Effector CD4-positive, alpha-beta T cell (primary cell): ENCODE data around the gene TNFRSF18.

Experiments
- DNase-seq: peaks from one replicate; pipeline ENCODE4 v3.0.0-alpha.2; 2020

Gene TNFRSF18

GRCh38 chr1:1210726-1211540 lies 4.5 kb upstream of the TNFRSF18 start:
- DNase-seq = no peak

DNA sequence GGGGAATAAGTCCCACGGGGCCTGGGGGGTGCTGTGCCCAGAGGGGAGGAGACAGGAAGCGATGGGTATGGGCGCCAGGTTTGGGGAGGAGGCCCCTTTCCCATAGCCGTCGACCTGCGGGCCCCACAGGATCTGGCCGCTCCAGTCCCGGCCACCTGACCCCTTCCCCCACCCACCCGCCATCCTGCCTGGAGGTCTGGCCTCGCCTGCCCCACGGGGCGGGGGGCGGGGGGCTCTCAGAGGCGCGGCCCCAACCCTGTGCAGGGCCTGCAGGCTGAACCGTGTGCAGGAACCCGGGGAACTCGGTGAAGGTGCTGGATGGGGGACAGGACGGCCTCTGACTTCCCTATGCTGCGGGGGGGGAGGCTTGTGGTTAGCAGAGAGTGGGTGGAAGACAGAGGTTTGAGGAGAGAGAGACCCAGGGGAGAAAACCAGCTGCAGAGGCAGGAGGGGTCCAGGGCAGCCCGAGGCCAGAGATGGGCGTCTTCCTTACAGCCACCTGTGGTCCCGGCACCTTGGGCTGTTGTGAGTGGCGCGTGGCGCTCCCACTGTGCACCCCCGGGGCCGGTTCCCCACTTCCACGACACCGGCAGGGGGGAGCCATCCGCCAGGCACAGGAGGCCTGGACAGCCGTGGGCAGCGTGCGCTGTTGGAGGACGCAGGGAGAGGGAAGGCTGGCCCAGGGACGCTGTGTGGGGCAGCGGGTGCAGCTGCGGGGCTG lies 2.5 kb upstream of the TNFRSF18 start:
- peak; percentile 34 for DNase-seq

DNA sequence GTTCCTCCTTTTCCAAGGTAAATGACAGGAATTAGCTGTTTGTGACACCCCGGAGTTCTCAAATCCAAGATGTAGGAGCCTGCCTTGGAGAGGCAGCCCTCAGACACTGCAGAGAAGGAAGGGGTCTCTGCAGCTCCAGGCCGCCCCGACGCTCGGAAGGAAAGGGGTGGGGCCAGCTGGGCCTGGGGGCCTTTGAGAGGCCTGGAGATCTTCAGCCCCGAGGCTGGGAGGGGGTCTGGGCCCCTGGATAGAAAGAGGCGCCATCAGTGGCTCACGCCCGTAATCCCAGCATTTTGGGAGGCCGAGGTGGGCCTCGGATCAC lies 1.1 kb upstream of the TNFRSF18 start:
- DNase-seq = no peak

DNA sequence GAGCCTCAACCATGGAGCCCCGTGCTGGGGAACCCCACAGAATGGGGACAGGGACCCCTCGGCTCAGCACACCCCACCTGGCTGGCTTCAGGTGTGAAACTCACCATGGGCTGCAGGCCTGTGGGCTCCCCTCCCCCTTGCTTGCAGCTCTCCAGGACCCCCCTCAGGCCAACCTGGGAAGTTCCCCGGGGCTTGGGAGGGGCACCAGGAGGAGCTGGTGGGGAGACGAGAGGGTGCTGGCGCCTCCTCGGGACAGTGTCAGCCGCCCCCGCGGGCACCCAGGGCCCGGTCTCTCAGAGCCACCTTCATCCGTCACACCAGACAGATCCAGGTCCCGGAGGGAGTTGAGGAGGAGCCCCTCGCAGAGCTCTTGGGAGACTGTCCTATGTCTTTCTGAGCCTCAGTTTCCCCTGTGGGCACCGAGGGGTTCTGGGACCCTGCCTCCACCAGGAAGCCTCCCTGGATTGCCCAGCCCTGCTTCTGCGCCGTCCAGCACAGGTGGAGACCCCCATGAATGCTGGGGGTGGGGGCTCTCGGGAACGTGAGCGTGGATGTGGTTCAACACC lies 657 bp upstream of the TNFRSF18 start:
- peak; percentile 1 for DNase-seq

DNA sequence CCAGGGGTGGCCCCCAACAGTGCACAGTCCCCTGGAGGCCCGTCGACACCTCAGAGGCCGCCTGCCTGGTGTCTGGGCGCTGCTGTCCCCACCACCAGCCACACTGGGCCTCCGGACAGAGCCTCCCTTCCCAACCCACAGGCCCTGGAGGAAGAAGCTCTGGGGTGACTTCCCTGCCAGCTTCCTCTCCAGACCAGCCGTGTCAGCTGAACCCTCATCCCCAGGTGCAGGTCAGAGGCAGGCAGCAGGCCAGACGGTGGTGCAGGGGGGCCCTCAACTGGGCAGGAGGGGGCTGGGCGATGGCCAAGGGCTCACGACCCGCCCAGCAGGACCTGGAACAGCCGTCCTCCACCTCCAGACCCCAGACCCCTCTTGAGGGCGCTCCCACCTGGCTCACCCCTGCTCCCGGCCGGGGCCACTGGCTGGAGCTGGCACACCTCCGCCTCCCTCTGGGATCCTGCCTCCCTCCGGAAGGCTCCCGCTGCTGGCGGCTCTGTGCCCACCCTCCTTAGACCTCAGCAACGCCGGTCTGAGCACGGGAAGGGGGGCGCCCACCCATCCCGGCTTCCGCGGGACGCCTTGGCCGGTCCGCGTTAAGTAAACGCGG lies 520 bp downstream of the TNFRSF18 start:
- DNase-seq = peak; percentile 2

DNA sequence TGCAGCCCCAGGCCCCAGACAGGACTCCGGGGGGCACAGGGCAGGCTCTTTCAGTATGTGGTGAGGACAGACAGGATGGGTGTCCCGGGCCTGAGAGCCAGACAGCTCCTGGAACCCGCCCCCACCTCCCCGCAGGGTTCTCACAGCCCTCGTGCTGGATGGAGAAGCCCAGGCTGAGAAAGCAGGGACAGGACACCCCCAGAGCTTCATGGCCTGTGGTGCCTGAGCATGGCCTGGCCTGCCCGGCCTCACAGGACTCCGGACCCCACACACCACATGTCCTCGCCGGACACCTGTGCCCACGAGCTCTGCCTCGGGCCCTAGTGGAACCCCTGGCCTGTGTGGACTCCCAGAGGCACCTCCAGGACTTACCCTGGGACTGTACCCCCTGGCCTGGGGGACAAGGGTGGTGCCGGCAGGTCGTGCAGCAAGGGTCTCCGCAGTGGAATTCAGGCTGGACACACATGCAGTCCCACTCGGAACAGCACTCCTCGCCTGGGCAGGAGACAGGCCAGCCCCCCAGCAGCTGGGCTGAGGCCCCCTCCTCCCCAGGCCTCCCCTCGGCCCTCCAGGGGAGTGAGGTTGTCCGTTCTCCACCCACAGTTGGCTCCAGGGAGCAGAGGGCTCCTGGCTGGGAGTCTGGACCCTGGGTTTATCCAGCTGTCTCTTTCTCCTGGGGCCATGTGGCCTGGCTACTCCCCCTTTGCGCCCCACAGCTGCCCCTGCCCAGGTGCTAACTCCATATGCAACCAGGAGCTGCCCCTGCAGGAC lies 1.2 kb downstream of the TNFRSF18 start:
- peak; percentile 3 for DNase-seq

GRCh38 chr1:1204425-1204920 lies 1.9 kb downstream of the TNFRSF18 start:
- DNase-seq = no peak

- peak; percentile 1 for DNase-seq
Observed at GRCh38 chr1:1203561-1204424, 2.6 kb downstream of the TNFRSF18 start.

- peak; percentile 1 for DNase-seq
Observed at GRCh38 chr1:1202831-1203560, 3.4 kb downstream of the TNFRSF18 start.

- DNase-seq = peak; percentile 85
Observed at GRCh38 chr1:1200876-1201810, 5.2 kb downstream of the TNFRSF18 start.

DNA sequence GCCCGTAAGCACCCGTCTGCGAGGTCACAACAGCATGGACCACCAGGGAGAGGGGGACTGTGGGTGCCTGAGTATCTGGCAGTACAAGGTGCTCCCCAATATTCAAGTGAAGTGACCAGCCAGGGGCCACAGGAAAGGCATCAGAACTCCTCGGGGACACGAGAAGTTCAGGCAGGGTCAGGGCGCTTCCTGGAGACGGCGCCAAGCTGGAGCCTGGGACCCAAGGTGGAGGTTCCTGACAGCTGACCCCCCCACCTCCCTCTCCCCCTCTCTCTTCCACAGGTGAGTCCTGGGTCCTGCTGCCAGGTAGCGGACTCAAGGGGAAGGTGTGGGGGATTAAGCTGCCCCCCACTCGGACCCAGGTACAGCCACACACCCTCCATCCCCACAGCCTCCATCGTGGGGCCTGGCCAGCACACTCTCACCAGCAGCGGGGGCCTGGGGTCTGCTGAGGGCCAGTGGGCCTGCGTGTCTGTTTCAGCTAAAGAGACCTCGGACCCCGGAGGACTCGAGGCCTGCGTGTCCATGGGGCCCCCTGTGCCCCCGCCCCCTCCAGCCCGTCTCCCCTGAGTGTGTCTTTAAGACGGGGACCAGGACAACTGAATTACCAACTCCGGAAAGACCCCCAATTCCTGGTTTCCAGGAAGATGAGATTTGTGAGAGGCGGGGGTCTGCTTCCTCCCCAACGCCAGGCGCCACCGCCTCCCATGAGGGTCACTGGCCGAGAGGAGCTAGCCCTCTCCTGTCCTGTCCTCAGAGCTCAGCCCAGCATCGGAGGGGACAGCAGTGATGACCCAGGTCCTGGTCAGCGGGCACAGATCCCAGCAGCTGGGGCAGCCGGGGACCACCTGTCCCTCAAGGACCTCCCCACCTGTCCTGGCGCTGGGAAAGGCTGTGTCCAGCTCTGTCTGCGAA lies 6.2 kb downstream of the TNFRSF18 start:
- DNase-seq = peak; percentile 1

DNA sequence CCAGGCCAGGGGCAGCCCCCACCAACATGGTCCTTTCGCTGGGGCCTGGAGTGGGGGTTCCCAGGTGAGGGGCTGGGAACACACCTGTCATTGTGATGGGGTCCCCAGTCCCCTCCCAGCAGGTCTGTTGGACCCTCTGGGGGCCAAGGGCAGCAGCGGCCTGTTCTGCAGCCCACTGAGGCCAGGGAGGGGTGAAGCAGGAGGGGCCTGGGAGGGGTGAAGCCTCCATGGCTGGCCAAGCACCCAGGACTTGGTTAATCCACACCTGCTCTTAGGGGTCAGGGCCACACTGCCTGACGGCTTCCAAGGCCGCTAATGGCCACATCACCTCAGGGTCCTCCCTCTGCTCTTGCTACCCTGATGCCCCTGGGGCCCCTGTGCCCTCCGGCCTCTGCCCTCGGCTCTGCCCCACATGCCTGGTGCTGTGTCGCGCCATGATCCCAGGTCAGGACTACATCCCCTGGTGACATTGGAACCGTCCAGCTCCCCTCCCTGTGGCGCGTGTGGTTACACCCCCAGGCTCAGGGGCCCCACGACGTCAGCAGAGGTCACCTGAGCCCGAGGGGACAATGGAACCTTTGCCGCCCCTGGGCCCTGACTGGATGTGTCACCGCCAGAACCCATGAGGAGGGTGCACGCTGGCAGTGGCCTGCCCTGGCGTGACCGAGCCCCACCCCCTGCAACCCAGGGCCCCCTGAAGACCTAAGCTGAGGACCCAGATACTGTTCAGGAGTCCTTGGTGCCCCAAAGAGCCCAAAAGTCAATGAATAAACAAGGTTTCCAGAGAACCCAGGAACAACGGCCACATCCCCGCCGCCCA lies 7.0 kb downstream of the TNFRSF18 start:
- DNase-seq = peak; percentile 1

DNA sequence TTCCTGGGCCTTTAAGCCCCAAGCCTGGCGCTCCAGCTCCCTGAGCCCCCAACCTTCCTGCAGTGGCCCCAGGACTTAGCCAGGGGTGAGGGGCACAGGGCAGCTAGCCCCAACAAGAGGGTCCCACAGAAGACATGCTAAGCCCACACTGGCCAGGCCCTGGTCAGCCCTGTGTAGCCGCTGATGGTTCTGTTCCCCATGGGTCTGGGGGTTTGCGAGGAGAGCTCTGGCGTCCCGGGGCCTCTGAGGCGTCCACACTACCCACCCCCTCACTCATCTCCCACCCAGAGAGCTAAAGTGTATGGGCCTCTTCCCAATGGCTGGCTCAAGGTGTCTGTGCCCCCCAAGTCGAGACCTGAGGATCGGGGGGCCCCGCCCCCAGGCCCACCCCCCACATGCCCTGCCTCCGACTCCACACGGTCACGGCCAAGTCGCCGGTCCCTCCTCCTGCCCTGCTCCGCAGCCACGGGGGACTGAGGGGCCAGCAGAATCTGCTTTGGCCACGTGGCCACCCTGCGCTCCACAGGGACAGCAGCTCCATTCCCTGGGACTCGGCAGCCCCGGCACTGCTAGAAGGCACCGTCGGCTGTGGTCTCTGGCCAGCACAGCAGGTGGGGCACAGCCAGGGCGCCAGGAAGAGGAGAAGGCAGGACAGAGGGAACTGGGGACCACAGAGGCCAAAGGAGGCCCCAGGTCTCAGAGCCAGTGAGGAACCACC lies 7.8 kb downstream of the TNFRSF18 start:
- DNase-seq = peak; percentile 1

GRCh38 chr1:1197551-1198422 lies 8.6 kb downstream of the TNFRSF18 start:
- DNase-seq = peak; percentile 1

GRCh38 chr1:1197188-1197500 lies 9.2 kb downstream of the TNFRSF18 start:
- no peak for DNase-seq
